Panc1 (cell line): ENCODE results near the gene C3orf62. TPM values are rescaled to one million over a fixed set of nuclear protein-coding genes. Genes with fewer than 3 reads are reported as not detected.
"Not testable (repeated sequence)": the region's sequence is repeated elsewhere in the genome, so short reads cannot be mapped to it uniquely, and the experiment has no call there.

ENCODE experiments used
- ATAC-seq: fragments of 200-7000 bp; cut with Tn5 transposase; 2 replicates; pipeline ENCODE4 v1.9.1; 2020; ENCODE audit warnings: mild to moderate bottlenecking, moderate library complexity
- BruUV-seq: library from RNA; stranded (reverse); fragments of 400-500 nt; replicated peaks from 2 replicates; lab custom pipeline; 2021; lab: Mats Ljungman, UMichigan
- CTCF ChIA-PET: fragments of 300-600 bp; sonication (Branson Sonifier 250); formaldehyde crosslinking; loops from one replicate; lab custom pipeline; 2022; ENCODE audit warnings: antibody characterized with exemption; lab: Charles Lee
- POLR2A ChIA-PET: fragments of 300-600 bp; sonication (Branson Sonifier 250); formaldehyde crosslinking; loops from one replicate; lab custom pipeline; 2022; ENCODE audit warnings: antibody characterized with exemption; lab: Charles Lee
- DNase-seq: peaks from one replicate; pipeline ENCODE4 v3.0.0-alpha.2; 2010; ENCODE audit warnings: low read depth, low spot score
- H3K27ac ChIP-seq: 2 replicates; pipeline ENCODE4 v1.5.1; 2011; ENCODE audit warnings: mild to moderate bottlenecking, low read length, inconsistent platforms
- H3K27me3 ChIP-seq: fragments of 200-500 bp; sonication (Bioruptor generic); 2 replicates; pipeline ENCODE4 v1.6.0; 2014; ENCODE audit warnings: low read length, inconsistent platforms; ENCODE audit not compliant: control insufficient read depth, insufficient read depth
- H3K36me3 ChIP-seq: fragments of 200-500 bp; sonication (Bioruptor generic); 2 replicates; pipeline ENCODE4 v1.5.1; 2014; ENCODE audit warnings: inconsistent platforms, mild to moderate bottlenecking, low read length, moderate library complexity; ENCODE audit not compliant: control insufficient read depth, insufficient read depth
- H3K4me1 ChIP-seq: 2 replicates; pipeline ENCODE4 v1.5.1; 2011; ENCODE audit warnings: inconsistent platforms, mild to moderate bottlenecking, low read length, moderate library complexity; ENCODE audit not compliant: control insufficient read depth, insufficient read depth
- H3K4me3 ChIP-seq, 2 experiments: 2 replicates each; pipeline ENCODE4 v1.5.1; 2011 to 2012; ENCODE audit warnings: low read depth in 2 of 2, low read length in 2 of 2, mild to moderate bottlenecking in 2 of 2, inconsistent platforms in 1 of 2, moderate library complexity in 1 of 2
- H3K9me3 ChIP-seq: fragments of 200-500 bp; sonication (Bioruptor generic); 2 replicates; pipeline ENCODE4 v1.5.1; 2014; ENCODE audit warnings: low read depth, mild to moderate bottlenecking, inconsistent platforms, low read length, moderate library complexity; ENCODE audit not compliant: control insufficient read depth, insufficient read depth
- POLR2AphosphoS5 ChIP-seq: IDR thresholded peaks from 2 replicates; pipeline ENCODE4 v1.6.1; 2012; ENCODE audit warnings: mild to moderate bottlenecking, low read depth, low read length, moderate library complexity
- SIN3A ChIP-seq: IDR thresholded peaks from 2 replicates; pipeline ENCODE4 v1.6.1; 2012; ENCODE audit warnings: low read depth, mild to moderate bottlenecking, low read length, moderate library complexity, borderline replicate concordance; ENCODE audit not compliant: insufficient read depth
- TCF7L2 ChIP-seq: IDR thresholded peaks from 2 replicates; pipeline ENCODE4 v1.6.1; 2011; ENCODE audit warnings: mild to moderate bottlenecking, low read depth, low read length, inconsistent platforms
- in situ Hi-C: cut with HindIII; loops from 2 replicates; pipeline ENCODE4 v1.10.0; 2016; ENCODE audit warnings: low sequenced_read_pairs, low pct_unique_long_range_greater_than_20kb
- intact Hi-C: fragments of 100-400 bp; cut with micrococcal nuclease; formaldehyde crosslinking; loops from one replicate; pipeline ENCODE4 v1.10.0; 2022; ENCODE audit not compliant: unreplicated experiment
- total RNA-seq: library from RNA; stranded (reverse); gene quantifications from one replicate; pipeline ENCODE4 v1.2.1, GENCODE V29; 2021; ENCODE audit not compliant: unreplicated experiment
- TF ChIP-seq, protein P1 (sequence below): fragments of 450-650 bp; IDR thresholded peaks from 2 replicates; pipeline ENCODE4 v1.5.1; 2017; ENCODE audit warnings: mild to moderate bottlenecking
- TF ChIP-seq, protein P2 (sequence below), 2 experiments: IDR thresholded peaks; 2 replicates each; pipeline ENCODE4 v1.6.1; 2011 to 2012; ENCODE audit warnings: low read depth in 2 of 2, control low read depth in 1 of 2, low read length in 1 of 2, mild to moderate bottlenecking in 1 of 2, moderate library complexity in 1 of 2; ENCODE audit not compliant: insufficient read depth in 1 of 2

Gene C3orf62
- total RNA-seq, 1 experiment from 2014 or later: 2.3 TPM

DNA sequence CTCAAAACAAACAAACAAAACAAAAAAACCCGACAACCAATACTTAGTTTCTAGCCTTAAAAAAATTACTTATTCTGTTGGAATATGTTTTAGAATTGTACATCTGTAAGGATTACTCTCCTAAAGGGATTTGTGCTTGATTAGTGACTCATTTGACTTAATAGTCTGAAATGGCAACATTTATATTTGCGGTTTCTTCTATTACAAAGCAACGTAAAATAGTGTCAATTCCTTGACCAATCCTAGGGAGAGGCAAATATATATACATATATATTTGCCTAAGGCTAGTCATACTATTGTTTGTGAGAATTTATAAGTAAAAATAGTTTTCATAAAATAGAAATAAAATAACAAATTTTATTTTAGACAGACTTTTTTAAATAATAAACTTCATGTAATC lies 39.7 kb downstream of the C3orf62 start:
- in situ Hi-C loops: no loop called here
- H3K9me3 ChIP-seq: no peaks in the 10 kb centered on the region
- ChIA-PET CTCF (no interaction called here), POLR2A (no interaction called here)
- BruUV-seq: no TSS peak
- TF ChIP-seq, protein P1, sequence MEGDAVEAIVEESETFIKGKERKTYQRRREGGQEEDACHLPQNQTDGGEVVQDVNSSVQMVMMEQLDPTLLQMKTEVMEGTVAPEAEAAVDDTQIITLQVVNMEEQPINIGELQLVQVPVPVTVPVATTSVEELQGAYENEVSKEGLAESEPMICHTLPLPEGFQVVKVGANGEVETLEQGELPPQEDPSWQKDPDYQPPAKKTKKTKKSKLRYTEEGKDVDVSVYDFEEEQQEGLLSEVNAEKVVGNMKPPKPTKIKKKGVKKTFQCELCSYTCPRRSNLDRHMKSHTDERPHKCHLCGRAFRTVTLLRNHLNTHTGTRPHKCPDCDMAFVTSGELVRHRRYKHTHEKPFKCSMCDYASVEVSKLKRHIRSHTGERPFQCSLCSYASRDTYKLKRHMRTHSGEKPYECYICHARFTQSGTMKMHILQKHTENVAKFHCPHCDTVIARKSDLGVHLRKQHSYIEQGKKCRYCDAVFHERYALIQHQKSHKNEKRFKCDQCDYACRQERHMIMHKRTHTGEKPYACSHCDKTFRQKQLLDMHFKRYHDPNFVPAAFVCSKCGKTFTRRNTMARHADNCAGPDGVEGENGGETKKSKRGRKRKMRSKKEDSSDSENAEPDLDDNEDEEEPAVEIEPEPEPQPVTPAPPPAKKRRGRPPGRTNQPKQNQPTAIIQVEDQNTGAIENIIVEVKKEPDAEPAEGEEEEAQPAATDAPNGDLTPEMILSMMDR: no peak
- TF ChIP-seq POLR2AphosphoS5 (no peak), SIN3A (no peak), TCF7L2 (no peak)
- TF ChIP-seq, protein P2, sequence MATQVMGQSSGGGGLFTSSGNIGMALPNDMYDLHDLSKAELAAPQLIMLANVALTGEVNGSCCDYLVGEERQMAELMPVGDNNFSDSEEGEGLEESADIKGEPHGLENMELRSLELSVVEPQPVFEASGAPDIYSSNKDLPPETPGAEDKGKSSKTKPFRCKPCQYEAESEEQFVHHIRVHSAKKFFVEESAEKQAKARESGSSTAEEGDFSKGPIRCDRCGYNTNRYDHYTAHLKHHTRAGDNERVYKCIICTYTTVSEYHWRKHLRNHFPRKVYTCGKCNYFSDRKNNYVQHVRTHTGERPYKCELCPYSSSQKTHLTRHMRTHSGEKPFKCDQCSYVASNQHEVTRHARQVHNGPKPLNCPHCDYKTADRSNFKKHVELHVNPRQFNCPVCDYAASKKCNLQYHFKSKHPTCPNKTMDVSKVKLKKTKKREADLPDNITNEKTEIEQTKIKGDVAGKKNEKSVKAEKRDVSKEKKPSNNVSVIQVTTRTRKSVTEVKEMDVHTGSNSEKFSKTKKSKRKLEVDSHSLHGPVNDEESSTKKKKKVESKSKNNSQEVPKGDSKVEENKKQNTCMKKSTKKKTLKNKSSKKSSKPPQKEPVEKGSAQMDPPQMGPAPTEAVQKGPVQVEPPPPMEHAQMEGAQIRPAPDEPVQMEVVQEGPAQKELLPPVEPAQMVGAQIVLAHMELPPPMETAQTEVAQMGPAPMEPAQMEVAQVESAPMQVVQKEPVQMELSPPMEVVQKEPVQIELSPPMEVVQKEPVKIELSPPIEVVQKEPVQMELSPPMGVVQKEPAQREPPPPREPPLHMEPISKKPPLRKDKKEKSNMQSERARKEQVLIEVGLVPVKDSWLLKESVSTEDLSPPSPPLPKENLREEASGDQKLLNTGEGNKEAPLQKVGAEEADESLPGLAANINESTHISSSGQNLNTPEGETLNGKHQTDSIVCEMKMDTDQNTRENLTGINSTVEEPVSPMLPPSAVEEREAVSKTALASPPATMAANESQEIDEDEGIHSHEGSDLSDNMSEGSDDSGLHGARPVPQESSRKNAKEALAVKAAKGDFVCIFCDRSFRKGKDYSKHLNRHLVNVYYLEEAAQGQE (IDR thresholded peaks at IDR 0.05; ENCODE audit: insufficient read depth in 1 of 2, low read depth in 2 of 2, low read length in 1 of 2): no peak
- DNase-seq: no peak
- intact Hi-C loops: no loop called here
- no peak for ATAC-seq
- no peak overlapping the region for H3K27ac ChIP-seq
- H3K27me3 ChIP-seq: no peaks in the 10 kb centered on the region
- H3K4me1 ChIP-seq: no peaks in the 10 kb centered on the region
- H3K4me3 ChIP-seq: no peak overlapping the region
- H3K36me3 ChIP-seq: no peaks in the 10 kb centered on the region

DNA sequence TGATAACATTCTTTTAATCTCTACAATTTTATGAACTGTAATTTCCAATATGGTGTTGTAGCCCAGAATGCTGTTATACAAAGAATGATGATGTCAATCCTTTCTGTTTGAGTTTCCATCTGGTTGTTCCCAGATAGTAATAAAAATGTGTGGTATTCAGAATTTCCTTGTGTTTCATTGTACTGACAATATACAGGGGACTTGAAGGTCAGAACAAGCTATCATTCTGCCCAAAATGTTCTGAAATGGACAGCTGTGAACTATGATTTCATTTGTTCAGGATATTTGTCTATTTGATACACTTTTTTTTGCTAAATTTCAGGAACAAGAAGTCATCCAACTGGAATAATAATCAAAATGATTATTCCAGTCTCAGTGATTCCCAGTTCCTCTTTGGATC lies 40.8 kb downstream of the C3orf62 start:
- Histone ChIP-seq H3K4me3 (no peak overlapping the region), H3K27ac (no peak overlapping the region)
- intact Hi-C loops: no loop called here

DNA sequence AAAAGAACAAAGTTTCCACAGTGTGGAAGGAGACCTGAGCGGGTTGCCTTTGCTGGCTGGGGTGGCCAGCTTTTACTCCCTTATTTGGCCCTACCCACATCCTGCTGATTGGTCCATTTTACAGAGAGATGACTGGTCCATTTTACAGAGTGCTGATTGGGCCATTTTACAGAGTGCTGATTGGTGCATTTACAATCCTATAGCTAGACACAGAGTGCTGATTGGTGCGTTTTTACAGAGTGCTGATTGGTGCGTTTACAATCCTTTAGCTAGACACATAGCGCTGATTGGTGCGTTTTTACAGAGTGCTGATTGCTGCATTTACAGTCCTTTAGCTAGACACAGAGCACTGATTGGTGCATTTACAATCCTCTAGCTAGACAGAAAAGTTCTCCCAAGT lies 48.2 kb downstream of the C3orf62 start:
- POLR2A ChIA-PET, DNase-seq, H3K4me1 ChIP-seq, H3K27ac ChIP-seq, in situ Hi-C loops, H3K36me3 ChIP-seq, H3K9me3 ChIP-seq, H3K27me3 ChIP-seq, CTCF ChIA-PET, BruUV-seq, H3K4me3 ChIP-seq, intact Hi-C loops, ATAC-seq: not testable (repeated sequence)

More for the DNA sequence above, 40.8 kb downstream of the C3orf62 start:
- no peaks in the 10 kb centered on the region for H3K4me1 ChIP-seq
- ChIA-PET CTCF (no interaction called here), POLR2A (no interaction called here)
- no peak for TF ChIP-seq POLR2AphosphoS5
- no peak for TF ChIP-seq TCF7L2
- TF ChIP-seq, protein P2 (IDR thresholded peaks at IDR 0.05; ENCODE audit: insufficient read depth in 1 of 2, low read depth in 2 of 2, low read length in 1 of 2): no peak
- TF ChIP-seq, protein P1: no peak
- no peak for TF ChIP-seq SIN3A
- no peaks in the 10 kb centered on the region for H3K36me3 ChIP-seq
- H3K9me3 ChIP-seq: no peaks in the 10 kb centered on the region
- DNase-seq (no peak), ATAC-seq (no peak)
- in situ Hi-C loops: no loop called here
- H3K27me3 ChIP-seq: no peaks in the 10 kb centered on the region
- no TSS peak for BruUV-seq
